Uterus (tissue), 2 donors: ENCODE data around the gene KCNJ15.

Source experiments
- POLR2A ChIP-seq, 2 donors: fragments of 450-650 bp; IDR thresholded peaks; one replicate each; pipeline ENCODE4 v1.6.1; 2016; ENCODE audit warnings: antibody characterized with exemption in 2 of 2, mild to moderate bottlenecking in 1 of 2, moderate library complexity in 1 of 2
- TF ChIP-seq, protein P1 (sequence below), 4 experiments: fragments of 200-600 bp in 2 of 4; fragments of 450-650 bp in 2 of 4; sonication (generic) in 2 of 4; IDR thresholded peaks; one replicate each; pipeline ENCODE4 v1.5.1; 2016 to 2019; ENCODE audit warnings: antibody characterized with exemption in 4 of 4, mild to moderate bottlenecking in 2 of 4, moderate library complexity in 1 of 4

DNA sequence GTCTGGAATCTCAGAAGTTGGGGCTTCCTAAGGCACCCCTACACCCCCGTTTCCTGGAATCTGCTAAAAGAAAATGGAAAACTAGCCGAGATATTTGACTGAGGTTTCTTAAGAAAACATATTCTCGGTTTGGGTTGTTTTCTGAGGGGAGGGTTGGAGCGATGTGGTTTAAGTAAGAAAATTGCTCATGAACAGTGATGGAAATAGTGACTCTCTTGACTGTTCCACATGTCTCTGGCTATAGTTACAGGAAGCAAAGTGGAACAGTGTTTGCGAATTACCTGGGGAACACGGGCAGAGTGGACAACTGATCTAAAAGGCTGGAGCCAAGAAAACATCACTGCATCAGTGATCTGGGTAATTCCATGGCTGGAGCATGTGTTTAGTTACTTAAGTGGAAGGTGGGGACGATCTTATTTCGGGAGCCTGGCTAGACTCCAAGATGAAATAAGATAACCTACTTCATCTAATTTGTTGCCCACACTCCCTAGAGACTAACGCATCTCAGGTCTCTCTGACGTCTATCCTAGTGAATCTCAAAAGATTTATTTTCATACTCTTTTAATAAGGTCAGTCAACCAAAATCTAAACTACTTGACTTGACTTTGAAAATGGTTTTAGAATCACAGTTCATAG lies 92.4 kb downstream of the KCNJ15 start:
- TF ChIP-seq POLR2A (IDR thresholded peaks at IDR 0.05) = no peak
- TF ChIP-seq, protein P1, sequence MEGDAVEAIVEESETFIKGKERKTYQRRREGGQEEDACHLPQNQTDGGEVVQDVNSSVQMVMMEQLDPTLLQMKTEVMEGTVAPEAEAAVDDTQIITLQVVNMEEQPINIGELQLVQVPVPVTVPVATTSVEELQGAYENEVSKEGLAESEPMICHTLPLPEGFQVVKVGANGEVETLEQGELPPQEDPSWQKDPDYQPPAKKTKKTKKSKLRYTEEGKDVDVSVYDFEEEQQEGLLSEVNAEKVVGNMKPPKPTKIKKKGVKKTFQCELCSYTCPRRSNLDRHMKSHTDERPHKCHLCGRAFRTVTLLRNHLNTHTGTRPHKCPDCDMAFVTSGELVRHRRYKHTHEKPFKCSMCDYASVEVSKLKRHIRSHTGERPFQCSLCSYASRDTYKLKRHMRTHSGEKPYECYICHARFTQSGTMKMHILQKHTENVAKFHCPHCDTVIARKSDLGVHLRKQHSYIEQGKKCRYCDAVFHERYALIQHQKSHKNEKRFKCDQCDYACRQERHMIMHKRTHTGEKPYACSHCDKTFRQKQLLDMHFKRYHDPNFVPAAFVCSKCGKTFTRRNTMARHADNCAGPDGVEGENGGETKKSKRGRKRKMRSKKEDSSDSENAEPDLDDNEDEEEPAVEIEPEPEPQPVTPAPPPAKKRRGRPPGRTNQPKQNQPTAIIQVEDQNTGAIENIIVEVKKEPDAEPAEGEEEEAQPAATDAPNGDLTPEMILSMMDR (IDR thresholded peaks at IDR 0.05) = no peak
